ENCODE data around the gene METAP2. TPM values are rescaled to one million over a fixed set of nuclear protein-coding genes. Genes with fewer than 3 reads are reported as not detected.

Gene METAP2
- total RNA-seq = 100 to 1,000 TPM in 1 of 4 donors, 10 to 100 TPM in 3; 50.3 to 124 (median 66.3) TPM

- no peak for TF ChIP-seq CTCF (IDR thresholded peaks at IDR 0.05)
- DNase-seq (ENCODE audit: low spot score) = peak; percentile 87
- peak; percentile 100 for ATAC-seq (ENCODE audit: low FRiP score)
Observed at GRCh38 chr12:95473884-95474659, at the start of gene METAP2. METAP2 (plus strand) TSS chr12:95474152; CDS start chr12:95474180, 28 bp downstream.

- ATAC-seq (ENCODE audit: low FRiP score) (no peak), DNase-seq (ENCODE audit: low spot score) (no peak)
- TF ChIP-seq CTCF (IDR thresholded peaks at IDR 0.05) = no peak
Observed at GRCh38 chr12:95424271-95424994, 49.5 kb upstream of the METAP2 start.

GRCh38 chr12:95429172-95429510, 44.8 kb upstream of the METAP2 start:
- TF ChIP-seq CTCF (IDR thresholded peaks at IDR 0.05) = no peak
- DNase-seq (ENCODE audit: low spot score) (no peak), ATAC-seq (ENCODE audit: low FRiP score) (no peak)

GRCh38 chr12:95431120-95431519, 42.8 kb upstream of the METAP2 start:
- ATAC-seq (ENCODE audit: low FRiP score) (no peak), DNase-seq (ENCODE audit: low spot score) (no peak)
- no peak for TF ChIP-seq CTCF (IDR thresholded peaks at IDR 0.05)

GRCh38 chr12:95435355-95435754, 38.6 kb upstream of the METAP2 start:
- no peak for TF ChIP-seq CTCF (IDR thresholded peaks at IDR 0.05)
- DNase-seq (ENCODE audit: low spot score) (no peak), ATAC-seq (ENCODE audit: low FRiP score) (no peak)

GRCh38 chr12:95437565-95437964, 36.4 kb upstream of the METAP2 start:
- TF ChIP-seq CTCF (IDR thresholded peaks at IDR 0.05) = no peak
- ATAC-seq (ENCODE audit: low FRiP score) (no peak), DNase-seq (ENCODE audit: low spot score) (no peak)

All from omental fat pad (tissue), 4 donors.